HG02973 (cell line): Measurements from ENCODE around the gene DOHH.

Experiments
- ATAC-seq: cut with Tn5 transposase; IDR thresholded peaks from one replicate; pipeline ENCODE4 v1.9.1; 2021; ENCODE audit warnings: moderate library complexity; ENCODE audit not compliant: unreplicated experiment

The DOHH gene

DNA sequence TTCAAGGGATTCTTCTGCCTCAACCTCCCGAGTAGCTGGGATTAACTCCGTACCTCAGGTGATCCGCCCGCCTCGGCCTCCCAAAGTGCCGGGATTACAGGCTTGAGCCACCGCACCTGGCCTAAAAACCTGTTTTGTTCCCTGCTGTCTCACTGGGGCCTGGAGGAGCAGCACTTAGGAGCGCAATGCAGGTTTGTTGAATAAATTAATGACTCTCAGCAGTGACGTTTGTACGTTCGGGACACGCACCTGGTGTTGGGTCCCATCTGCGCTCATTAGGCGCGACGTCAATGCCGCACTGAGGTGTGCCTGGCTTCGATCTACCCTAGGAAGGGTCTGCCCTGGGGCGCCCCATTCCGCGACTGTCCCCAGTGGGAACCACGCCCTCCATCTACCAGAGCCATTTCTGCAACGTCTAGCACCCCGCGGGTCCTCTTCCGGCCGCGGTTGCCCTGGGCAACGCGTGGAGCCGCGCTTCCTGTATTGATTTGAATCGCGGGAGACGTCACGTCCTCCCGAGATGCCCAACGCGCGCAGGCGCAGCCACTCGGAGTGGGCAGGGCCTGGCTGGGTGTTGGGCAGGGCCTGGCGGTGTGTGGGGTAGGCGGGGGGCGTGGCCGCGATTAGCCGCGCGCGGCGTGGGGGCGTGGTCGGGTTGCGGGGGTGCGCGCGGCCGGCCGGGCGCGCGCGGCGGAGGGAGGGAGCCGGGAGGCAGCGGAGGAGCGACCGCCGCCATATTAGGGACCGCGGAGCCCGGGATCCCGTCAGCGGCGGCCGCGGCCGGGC lies 5.3 kb upstream of the DOHH start, which contains the start of gene FZR1:
Gene FZR1, plus strand, starts transcription at position 714 of the 786 bp plus-strand sequence. CDS start 16,679 bp downstream, outside the sequence.
- peak; percentile 80 for ATAC-seq

DNA sequence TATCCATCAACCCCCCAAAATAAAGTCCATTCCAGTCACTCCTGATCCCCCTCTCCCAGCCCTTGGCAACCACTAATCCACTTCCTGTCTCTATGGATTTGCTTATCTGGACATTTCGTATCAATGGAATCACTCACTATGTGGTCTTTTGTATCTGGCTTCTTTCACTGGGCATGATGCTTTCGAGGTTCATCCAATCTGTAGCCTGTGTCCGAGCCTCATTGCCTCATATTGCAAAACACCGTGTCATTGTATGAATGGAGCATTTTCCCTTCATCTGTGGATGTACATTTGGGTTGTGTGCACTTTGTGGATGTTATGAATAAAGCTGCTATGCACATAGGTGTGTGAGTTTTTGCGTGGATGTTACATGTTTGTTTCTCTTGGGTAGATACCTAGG lies 4.3 kb upstream of the DOHH start:
- ATAC-seq = no peak

DNA sequence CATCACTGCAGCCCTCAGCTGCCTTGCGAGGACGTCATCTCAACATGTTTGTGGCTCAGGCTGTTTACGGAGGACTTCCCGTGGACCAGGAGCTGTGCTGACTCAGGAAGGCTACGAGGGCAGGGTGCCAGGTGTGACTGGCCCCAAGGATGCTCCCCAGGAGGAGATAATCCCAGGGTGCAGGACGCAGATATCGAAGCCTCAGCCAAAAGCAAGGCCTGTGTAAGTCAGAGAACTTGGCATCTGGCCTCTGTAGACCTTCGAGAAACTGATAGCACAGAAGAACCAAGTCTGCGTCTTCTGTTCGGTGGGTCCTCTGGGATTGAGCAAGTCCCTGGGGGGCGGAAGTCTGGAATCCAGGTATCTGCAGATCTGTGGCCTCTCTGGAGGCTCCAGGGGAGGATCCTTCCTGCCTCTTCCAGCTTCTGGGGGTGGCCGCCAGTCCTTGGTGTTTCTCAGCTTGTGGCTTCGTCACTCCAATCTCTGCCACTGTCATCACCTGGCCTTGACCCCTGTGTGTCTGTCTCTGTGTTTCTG lies 2.6 kb upstream of the DOHH start:
- no peak for ATAC-seq

DNA sequence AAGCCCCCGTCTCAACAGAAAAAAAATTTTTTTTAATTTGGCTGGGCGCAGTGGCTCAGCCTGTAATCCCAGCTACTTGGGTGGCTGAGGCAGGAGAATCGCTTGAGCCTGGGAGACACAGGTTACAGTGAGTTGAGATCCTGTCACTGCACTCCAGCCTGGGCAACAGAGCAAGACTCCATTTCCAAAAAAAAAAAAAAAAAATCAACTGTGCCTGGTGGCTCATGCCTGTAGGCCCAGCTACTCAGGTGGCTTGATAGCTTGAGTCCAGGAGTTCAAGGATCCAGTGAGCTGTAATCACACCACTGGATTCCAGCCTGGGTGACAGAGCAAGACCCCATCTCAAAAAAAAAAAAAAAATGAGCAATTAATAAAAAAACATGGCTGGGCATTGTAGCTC lies 1.3 kb upstream of the DOHH start:
- ATAC-seq = no peak

DNA sequence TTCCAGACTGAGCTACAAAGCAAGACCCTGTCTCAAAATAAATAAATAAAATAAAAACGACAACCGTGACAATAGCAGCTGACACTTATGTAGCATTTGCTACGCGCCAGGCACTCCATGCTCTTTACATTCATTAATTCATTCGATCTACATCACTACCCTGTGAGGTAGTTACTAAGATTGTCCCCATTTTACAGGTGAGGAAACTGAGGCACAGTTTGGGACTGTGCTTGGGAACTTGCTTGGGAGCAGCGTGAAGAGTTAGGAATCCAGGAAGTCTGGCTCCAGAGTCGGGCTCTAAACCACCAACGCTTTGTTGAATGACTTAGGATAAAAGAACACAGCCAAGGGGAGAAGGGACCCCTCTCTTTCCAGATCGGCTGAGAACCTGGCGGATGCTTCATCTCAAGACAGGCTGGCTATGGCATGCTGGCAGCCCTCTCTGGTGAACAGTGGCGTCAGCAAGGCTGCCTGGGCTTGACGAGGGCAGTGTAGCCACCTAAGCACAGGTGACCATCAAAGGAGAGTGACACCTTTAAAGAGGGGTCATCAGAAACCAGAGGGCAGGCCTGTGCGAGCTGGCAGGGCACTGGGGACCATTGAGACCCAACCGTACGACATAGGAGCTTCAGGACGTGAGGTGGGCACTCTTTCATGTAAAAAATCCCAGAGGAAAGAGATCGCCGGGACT lies 591 bp downstream of the DOHH start:
- ATAC-seq = no peak

DNA sequence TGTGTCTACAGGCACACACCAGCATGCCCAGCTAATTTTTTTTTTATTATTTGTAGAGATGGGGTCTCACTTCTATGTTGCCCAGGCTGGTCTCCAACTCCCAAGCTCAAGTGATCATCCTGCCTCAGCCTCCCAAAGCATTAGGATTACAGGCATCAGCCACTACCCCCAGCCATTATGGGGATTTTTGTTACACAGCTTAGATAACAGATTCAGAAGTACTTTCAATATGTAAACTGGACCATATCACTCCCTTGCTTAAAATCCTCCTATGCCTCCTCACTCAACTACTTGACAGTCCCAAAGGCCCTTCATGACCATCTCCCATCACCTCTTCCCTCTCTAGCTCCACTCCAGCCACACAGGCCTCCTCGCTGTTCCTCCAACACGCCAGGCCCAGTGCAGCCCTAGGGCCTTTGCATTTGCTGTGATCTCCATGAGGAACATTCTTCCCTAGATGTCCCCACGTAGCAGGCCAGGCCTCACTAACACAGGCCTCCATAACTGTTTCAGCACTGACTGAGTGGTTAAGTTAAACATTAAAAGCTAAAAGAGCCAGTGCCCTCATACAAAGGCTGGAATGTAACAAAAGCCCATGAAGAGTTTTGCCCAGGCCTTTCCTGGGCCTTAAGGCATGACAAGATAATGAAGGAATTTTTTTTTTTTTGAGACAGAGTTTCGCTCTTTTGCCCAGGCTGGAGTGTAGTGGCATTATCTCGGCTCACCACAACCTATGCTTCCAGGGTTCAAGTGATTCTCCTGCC lies 2.5 kb downstream of the DOHH start:
- ATAC-seq = no peak

DNA sequence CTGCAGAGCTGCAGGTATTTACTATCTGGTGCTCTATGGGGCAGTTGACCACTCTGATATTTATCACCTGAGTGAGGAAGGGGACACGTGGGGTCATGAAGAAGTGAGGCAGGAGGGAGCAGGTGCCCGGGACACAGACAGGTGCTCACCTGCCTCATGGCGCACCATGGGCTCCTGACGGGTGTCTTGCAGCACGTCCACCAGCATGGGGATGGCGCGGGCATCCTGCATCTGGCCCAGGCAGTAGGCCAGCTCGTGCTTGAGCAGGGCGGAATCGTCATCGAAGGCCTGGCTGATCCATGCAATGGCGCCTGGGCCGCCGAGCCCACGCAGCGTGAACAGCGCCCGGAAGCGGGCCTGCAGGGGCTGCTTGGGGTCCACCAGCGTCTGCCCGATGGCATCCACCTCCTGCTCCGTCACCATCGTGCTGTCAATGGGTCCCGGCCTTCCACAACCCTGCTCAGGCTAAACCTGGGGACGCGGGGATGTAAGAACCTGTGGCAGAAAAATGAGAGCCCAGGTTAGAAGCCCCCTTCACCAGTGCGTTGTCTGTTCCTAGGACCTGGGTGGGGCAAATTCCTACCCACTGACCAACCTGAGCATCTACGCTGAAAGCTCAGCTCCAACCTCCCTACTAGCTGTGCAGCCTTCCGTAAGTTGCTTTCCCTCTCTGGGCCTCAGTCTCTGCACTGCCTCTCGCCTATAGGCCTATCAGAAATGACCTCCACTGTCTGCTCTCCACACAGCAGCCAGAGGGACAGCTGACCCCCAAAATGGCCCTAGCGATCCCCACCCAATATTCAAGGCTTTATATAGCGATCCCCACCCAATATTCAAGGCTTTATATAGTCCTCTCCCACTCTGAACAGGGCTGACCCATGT lies 3.8 kb downstream of the DOHH start:
- no peak for ATAC-seq

DNA sequence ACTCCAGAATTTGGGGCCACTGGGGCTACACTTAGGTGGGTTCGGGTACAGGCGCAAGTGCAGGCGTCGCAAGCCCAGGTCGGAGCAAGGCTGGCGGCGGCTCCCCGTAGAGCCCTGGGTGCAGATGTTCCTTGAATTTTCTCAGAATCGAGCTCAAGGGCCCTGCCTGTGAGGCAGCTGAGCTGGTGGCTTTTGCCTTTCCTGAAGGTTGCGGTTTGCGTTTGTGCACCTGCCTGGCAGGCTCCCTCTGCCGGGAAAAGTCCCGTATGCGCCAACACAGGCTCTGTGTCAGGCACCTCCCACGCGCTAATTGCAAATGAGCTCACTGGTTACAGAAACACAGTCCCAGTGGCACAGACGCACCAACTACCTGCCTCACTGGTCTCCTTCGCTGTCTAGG lies 5.9 kb downstream of the DOHH start:
- ATAC-seq = no peak

DNA sequence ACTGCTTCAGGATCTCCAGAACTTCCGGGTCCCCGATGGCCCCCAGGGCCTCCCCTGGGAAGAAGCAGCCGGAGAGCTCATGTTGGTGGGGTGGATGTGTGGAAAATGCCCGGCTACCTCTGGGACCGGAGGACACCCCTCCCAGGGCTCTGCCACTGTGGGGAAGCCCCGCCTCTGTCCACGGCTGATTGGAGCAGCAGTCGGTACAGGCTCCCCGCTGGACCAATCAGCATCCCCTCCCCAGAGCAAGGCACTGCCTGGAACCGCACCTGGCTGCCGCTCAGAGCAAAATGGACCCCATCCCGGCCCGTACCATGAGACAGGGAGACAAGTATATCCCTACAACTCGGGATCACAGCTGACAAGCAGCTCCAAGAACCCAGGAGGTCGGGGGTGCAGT lies 6.4 kb downstream of the DOHH start:
- no peak for ATAC-seq

DNA sequence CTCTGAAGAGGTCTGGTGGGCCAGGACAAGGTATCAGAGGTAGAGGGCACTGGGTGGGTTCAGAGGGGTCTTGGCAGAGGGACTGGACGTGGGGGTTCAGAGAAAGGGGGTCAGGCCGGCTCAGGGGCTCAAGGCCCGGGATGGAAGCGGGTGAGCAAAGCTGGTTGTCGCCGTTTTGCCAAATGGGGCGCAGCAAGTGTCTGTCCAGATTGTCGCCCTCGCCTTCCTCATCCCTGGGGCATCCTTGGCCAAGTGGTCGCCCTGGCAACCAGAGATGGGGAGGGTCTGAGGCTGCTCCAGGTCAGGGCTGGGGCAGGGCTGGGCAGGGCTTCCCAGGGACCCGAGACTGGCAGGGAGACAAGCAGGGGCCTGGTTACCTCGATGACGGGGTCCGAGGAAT lies 6.8 kb downstream of the DOHH start:
- ATAC-seq = no peak

DNA sequence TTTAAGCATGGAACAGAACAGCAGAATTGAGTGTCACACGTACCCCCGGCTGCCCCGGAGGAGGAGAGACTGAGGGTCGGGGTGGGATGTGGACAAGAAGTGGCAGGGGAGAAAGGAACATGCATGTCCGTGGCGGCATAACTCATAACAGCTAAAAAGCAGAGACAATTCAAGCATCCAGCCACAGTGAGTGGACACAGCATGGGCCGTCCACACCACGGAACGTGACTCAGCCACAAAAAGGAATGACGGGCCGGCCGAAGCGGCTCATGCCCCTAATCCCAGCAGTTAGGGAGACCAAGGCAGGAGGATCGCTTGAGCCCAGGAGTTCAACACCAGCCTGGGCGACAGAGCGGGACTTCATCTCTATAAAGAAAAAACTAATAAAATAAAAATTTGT lies 7.6 kb downstream of the DOHH start:
- ATAC-seq = no peak

DNA sequence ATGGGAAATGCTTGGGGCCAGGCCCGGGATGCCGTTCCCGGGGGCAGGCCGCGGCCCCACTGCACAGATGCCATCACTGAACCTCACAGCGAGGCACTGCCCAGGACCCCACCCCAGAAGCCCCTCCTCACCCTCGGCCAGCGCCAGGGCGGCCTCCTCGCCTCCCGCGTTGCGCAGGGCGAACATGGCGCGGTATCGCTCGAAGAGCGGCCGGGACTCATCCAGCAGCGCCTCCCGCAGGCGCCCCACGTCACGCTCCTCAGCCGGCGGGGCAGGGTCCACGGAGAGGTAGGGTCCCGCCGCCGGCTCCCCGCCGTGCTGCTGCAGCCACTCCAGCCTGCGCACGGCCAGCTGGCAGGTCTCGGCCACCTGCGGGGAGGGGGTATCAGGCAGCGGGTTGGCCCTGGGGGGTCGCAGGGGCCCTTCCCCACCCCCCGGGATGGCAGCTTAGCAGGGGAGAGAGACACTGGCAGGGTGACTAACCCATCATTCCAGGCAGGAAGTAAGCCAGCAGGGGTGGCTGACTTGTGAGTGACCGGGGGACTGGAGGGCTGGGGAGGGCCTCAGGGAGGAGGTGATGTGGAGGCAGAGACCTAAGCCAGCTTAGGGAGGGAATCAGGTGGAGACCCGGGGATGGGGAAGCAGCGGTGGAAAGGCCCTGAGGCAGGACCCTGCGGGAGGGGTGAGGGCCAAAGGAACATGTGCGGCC lies 8.2 kb downstream of the DOHH start:
- ATAC-seq = no peak

DNA sequence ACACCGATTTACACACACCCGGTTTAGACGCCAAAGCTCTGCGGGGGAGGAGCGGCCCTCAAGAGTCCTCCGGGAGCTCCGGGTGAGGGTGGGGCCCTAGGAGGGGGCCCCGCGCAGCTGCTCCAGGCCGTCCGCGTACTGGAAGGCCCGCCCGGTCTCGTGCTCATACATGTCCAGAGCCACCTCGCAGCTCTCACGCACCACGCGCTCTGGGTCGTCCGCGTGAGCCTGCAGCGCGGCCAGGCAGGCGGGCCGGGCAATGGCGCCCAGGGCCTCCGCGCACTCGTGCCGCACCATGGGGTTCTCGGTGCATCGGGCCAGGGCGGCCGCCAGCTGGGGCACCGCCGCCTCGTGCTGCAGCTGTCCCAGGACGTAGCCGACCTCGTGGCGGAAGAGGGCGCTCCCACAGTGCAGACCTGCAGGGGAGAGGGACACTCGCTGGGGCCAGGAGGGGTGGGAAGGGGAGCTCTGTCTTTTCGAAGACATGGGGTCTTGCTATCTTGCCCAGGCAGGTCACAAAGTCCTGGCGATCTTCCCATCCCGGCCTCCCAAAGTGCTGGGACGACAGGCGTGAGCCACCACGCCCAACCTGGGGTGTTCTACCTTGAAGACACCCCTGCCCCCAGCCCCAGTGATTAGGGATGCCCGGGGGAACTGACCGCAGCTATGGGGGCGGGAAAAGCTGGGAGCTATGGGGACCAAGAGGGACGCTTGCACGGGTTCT lies 8.9 kb downstream of the DOHH start:
- no peak for ATAC-seq

DNA sequence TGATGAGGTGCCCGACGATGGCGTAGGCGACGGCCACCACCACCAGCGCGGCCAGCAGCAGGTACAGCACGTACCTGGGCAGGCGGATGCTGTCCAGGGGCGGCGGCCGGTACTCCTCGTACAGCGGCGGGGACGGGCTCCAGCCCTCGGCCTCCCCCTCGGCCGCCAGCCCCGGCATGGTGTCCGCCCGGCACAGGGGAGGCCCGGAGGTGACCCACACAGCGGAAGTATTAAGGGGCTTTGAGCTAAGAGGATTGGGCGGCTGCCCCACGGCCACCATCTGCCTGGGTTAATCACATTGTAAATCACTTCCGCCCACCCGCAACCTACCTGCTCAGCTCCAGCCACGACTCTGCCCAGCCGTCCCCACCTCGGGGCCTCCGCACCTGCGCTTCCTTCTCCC lies 17.2 kb downstream of the DOHH start, which contains the start of gene SMIM44:
Gene SMIM44, minus strand, starts transcription at position 216 of the 403 bp plus-strand sequence. Its CDS starts 38 bp downstream, at position 178.
- ATAC-seq = no peak

DNA sequence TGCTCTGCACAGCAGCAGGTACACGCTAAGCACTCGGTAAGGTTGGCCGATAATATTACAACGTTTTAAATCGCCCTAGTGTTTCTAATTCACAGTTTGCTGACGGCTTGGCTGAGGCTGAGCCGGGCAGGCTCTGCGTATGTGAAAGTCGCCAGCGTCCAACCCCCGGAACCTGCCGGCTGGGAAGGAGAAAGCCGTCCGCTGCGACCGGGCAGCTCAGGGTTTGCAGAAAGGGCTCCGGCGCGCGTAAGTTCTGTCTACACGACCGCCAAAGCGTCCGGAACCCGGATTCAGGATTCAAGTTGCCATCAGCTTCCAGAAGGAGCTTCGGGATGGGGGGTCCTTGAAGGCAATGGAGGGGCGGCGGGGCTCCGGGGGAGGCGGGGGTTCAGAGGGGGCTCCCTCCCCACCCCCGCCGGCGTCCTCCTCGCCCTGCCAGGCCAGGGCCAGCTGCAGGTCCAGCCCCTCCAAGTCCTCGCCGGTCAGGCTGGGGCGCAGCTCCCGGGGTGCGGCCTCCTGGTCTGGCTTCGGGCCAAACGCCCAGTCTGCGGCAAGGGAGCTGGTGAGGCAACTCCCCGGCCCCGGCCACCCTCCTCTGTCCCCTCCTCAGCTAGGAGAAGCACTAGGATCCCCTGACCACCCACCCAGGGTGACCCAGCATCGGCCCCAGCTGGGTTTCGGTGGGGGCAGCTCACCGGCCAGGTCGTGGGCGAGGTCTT lies 17.8 kb downstream of the DOHH start:
- no peak for ATAC-seq

DNA sequence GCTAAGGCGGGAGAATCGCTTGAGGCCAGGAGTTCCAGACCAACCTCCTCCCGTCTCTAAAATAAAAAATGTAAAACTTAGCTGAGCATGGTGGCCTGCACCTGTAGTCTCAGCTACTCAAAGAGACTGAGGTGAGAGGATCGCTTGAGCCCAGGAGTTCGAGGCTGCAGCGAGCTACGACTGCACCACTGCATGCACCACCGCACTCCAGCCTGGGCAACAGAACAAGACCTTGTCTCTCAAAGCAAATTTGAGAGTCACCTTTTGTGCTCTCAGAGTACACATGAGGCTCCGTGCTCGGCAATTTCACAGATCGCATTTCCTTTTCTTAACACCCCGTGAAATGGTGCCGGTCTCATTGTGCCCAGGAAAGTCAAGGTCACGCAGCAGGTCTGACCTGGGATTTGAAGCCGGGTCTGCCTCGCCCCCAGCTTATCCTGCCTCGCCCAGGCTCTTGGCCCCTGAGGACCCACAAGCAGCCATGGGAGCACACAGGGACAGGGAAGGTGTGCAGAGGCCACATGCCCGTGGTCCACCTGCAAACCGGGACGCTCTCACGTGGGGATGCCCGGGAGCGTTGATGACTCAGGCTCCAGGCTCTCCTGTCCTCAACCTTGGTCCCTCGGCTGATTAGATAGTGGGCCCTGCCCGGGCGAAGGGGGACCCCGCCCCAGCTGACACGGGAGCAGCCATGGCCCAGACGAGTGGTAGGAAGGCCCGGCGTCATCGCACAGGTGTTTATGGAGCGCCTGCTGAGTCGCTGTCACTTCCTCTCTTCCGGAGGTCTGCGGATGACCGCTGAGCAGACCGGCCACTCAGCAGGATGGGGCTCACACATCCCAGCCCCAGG lies 19.0 kb downstream of the DOHH start:
- no peak for ATAC-seq

DNA sequence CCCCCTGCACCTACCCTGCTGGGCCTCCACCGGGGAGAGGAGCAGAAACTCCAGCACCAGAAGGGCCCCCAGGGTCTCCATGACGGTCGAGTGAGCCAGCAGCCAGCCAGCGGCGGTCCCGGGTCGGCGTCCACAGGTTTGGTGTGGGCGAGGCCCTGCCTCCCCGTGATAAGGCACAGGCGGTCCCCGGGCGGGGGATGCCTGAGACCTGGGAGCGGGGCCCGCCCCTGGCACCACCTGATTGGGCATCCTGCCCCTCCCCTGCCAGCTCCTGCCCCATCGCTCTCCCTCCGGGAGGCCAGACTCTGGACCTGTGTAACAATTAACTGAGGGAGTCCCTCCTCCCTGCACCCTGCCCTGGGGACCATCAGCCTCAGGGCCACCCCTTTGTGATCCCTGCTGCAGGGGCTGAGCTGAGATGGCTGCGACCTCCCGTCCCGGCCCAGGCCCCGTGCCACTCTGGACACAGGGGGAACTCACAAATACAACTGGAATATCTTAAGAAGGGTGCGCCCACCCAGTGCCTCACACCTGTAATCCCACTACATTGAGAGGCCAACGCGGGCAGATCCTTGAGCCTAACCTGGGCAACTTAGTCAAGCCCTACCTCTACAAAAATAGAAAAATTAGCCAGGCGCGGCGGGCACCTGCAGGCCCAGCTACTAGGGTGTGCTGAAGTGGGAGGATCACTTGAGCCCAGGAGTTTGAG lies 19.9 kb downstream of the DOHH start, which contains the start of gene SMIM24:
Gene SMIM24, minus strand, starts transcription at position 143 of the 709 bp plus-strand sequence. Its CDS starts 62 bp downstream, at position 81.
- no peak for ATAC-seq
